GM10266 (cell line): ENCODE results near the gene RIPOR3.

ENCODE experiments used
- DNase-seq: peaks from one replicate; pipeline ENCODE4 v3.0.0; 2012; ENCODE audit errors: extremely low spot score
- CTCF ChIP-seq: IDR thresholded peaks from 2 replicates; pipeline ENCODE4 v1.5.1; 2012; ENCODE audit warnings: mild to moderate bottlenecking, low read depth; ENCODE audit not compliant: control insufficient read depth, insufficient read depth; ENCODE audit errors: missing control alignments

The RIPOR3 gene

GRCh38 chr20:50694379-50695134, 3.2 kb upstream of the RIPOR3 start:
- no peak for TF ChIP-seq CTCF
- DNase-seq = no peak

GRCh38 chr20:50693001-50693400, 1.7 kb upstream of the RIPOR3 start:
- TF ChIP-seq CTCF = no peak
- DNase-seq = no peak

GRCh38 chr20:50692552-50692933, 1.2 kb upstream of the RIPOR3 start:
- TF ChIP-seq CTCF = no peak
- DNase-seq = no peak

GRCh38 chr20:50691573-50692551, 520 bp upstream of the RIPOR3 start:
- TF ChIP-seq CTCF = no peak
- DNase-seq = no peak

GRCh38 chr20:50689864-50690649, 1.3 kb downstream of the RIPOR3 start:
- TF ChIP-seq CTCF = no peak
- DNase-seq = no peak

GRCh38 chr20:50688256-50688975, 2.9 kb downstream of the RIPOR3 start:
- no peak for TF ChIP-seq CTCF
- no peak for DNase-seq
